ENCODE results near the gene FRYL. TPM values are rescaled to one million over a fixed set of nuclear protein-coding genes. Genes with fewer than 3 reads are reported as not detected.

FRYL gene
- total RNA-seq, 4 donors from 2014 or later = 46.0 to 66.5 (median 55.8) TPM

DNA sequence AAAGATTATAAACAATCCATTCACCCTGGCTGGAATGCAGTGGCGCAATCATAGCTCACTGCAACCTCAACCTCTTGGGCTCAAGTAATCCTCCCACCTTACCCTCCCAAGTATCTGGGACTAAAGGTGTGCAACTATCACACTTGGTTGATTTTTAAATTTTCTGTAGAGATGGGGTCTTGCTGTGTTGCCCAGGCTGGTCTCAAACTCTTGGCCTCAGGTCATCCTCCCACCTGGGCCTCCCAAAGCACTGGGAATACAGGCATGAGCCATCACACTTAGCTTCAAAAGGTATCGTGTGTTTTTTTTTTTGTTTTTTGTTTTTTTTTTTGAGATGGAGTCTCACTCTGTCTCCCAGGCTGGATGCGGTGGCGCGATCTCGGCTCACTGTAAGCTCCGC is 71.5 kb downstream of the FRYL start:
- WGBS = 100% methylated on average over 7 of the region's 7 CpGs
- Histone ChIP-seq H3K36me3 (peaks cover 0 to 22% (median 6%) of the 10 kb centered on the region in 4 donors), H3K27me3 (no peaks in the 10 kb centered on the region), H3K27ac (replicated peaks in 1 of 4) (no peak overlapping the region), H3K4me3 (no peak overlapping the region), H3K4me1 (peaks cover 0 to 4% (median 0%) of the 10 kb centered on the region in 4 donors), H3K9me3 (no peaks in the 10 kb centered on the region)
- intact Hi-C loops (cut with DNase I) = no loop called here
- DNase-seq (ENCODE audit: extremely low spot score) = no peak
- TF ChIP-seq EP300 (IDR thresholded peaks at IDR 0.05) (no peak), POLR2AphosphoS5 (IDR thresholded peaks at IDR 0.05) (no peak), POLR2A (IDR thresholded peaks at IDR 0.05; ENCODE audit: low read depth) (no peak)
- TF ChIP-seq, protein P1, sequence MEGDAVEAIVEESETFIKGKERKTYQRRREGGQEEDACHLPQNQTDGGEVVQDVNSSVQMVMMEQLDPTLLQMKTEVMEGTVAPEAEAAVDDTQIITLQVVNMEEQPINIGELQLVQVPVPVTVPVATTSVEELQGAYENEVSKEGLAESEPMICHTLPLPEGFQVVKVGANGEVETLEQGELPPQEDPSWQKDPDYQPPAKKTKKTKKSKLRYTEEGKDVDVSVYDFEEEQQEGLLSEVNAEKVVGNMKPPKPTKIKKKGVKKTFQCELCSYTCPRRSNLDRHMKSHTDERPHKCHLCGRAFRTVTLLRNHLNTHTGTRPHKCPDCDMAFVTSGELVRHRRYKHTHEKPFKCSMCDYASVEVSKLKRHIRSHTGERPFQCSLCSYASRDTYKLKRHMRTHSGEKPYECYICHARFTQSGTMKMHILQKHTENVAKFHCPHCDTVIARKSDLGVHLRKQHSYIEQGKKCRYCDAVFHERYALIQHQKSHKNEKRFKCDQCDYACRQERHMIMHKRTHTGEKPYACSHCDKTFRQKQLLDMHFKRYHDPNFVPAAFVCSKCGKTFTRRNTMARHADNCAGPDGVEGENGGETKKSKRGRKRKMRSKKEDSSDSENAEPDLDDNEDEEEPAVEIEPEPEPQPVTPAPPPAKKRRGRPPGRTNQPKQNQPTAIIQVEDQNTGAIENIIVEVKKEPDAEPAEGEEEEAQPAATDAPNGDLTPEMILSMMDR (IDR thresholded peaks at IDR 0.05) = no peak

DNA sequence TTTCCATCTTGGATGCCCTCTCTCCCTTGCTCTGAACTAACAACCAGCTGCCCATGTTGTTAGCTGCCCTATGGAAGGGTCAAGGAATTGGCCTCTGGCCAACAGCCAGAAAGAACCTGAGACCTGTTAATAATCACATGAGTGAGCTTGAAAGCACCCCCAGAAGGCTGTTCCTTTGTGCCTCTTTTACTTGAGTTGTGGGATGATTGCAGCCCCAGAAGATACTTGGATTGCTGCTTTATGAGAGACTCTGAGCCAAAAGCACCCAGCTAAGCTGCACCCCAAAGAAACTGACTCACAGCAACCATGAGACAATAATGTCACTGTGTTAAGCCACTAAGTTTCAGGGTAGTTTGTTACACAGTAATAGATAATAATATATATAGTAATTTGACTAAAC is 73.3 kb downstream of the FRYL start:
- intact Hi-C loops (cut with DNase I) = no loop called here
- no peak for DNase-seq (ENCODE audit: extremely low spot score)
- no peaks in the 10 kb centered on the region for H3K9me3 ChIP-seq
- no peak overlapping the region for H3K27ac ChIP-seq (replicated peaks in 1 of 4)
- H3K36me3 ChIP-seq = peaks cover 0 to 22% (median 6%) of the 10 kb centered on the region in 4 donors
- TF ChIP-seq POLR2AphosphoS5 (IDR thresholded peaks at IDR 0.05) = no peak
- no peak for TF ChIP-seq EP300 (IDR thresholded peaks at IDR 0.05)
- TF ChIP-seq, protein P1 (IDR thresholded peaks at IDR 0.05) = no peak
- TF ChIP-seq POLR2A (IDR thresholded peaks at IDR 0.05; ENCODE audit: low read depth) = no peak
- H3K27me3 ChIP-seq = no peaks in the 10 kb centered on the region
- no peak overlapping the region for H3K4me3 ChIP-seq
- peaks cover 0 to 4% (median 0%) of the 10 kb centered on the region in 4 donors for H3K4me1 ChIP-seq

DNA sequence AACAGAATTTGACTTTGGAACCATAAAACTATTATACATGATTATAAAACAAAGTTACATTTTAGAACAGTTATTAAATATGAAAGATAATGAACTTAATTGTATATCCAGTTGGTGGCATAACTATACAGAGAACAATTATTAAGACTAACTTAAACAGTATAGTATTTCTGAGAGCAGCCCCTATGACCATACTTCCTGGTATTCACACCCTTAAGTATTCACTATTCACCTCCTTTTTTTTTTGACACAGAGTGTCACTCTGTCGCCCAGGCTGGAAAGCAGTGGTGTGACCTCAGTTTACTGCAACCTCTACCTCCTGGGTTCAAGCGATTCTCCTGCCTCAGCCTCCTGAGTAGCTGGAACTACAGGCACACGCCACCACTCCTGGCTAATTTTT is 74.5 kb downstream of the FRYL start:
- 88% methylated on average over 3 of the region's 3 CpGs for WGBS
- TF ChIP-seq, protein P1 (IDR thresholded peaks at IDR 0.05) = no peak
- TF ChIP-seq EP300 (IDR thresholded peaks at IDR 0.05) = no peak
- TF ChIP-seq POLR2AphosphoS5 (IDR thresholded peaks at IDR 0.05) = no peak
- TF ChIP-seq POLR2A (IDR thresholded peaks at IDR 0.05; ENCODE audit: low read depth) = no peak

GRCh38 chr4:48704091-48704802 is 75.8 kb downstream of the FRYL start:
- Histone ChIP-seq H3K4me3 (no peak overlapping the region), H3K4me1 (peaks cover 5 to 13% (median 13%) of the 10 kb centered on the region in 4 donors), H3K27ac (replicated peaks in 1 of 4) (no peak overlapping the region), H3K36me3 (peaks cover 0 to 12% (median 5%) of the 10 kb centered on the region in 4 donors), H3K9me3 (no peaks in the 10 kb centered on the region), H3K27me3 (no peaks in the 10 kb centered on the region)
- TF ChIP-seq, protein P1 (IDR thresholded peaks at IDR 0.05) = no peak
- TF ChIP-seq POLR2A (IDR thresholded peaks at IDR 0.05; ENCODE audit: low read depth) (no peak), POLR2AphosphoS5 (IDR thresholded peaks at IDR 0.05) (no peak), EP300 (IDR thresholded peaks at IDR 0.05) (no peak)
- intact Hi-C loops (cut with DNase I) = no loop called here
- no peak for DNase-seq (ENCODE audit: extremely low spot score)
- 86% methylated on average over 4 of the region's 4 CpGs for WGBS

More for the DNA sequence above, 74.5 kb downstream of the FRYL start:
- no peak for DNase-seq (ENCODE audit: extremely low spot score)
- Histone ChIP-seq H3K27ac (replicated peaks in 1 of 4) (no peak overlapping the region), H3K9me3 (no peaks in the 10 kb centered on the region), H3K27me3 (no peaks in the 10 kb centered on the region), H3K4me1 (peaks cover 0 to 4% (median 0%) of the 10 kb centered on the region in 4 donors), H3K36me3 (peaks cover 0 to 22% (median 6%) of the 10 kb centered on the region in 4 donors), H3K4me3 (no peak overlapping the region)
- intact Hi-C loops (cut with DNase I) = no loop called here
